GM12875 (cell line): ENCODE measurements around the gene VAMP2.

Source experiments
- H3K4me3 ChIP-seq: one replicate; pipeline ENCODE4 v1.5.1; 2011; ENCODE audit warnings: low read depth, low read length, control low read depth
- TF ChIP-seq, protein P1 (sequence below): IDR thresholded peaks from 2 replicates; pipeline ENCODE4 v1.5.1; 2011; ENCODE audit warnings: low read depth, mild to moderate bottlenecking, control low read depth, inconsistent platforms, low read length, moderate library complexity, borderline replicate concordance; ENCODE audit not compliant: insufficient read depth

The VAMP2 gene

GRCh38 chr17:8140065-8141029 lies 22.4 kb downstream of the VAMP2 start:
- TF ChIP-seq, protein P1, sequence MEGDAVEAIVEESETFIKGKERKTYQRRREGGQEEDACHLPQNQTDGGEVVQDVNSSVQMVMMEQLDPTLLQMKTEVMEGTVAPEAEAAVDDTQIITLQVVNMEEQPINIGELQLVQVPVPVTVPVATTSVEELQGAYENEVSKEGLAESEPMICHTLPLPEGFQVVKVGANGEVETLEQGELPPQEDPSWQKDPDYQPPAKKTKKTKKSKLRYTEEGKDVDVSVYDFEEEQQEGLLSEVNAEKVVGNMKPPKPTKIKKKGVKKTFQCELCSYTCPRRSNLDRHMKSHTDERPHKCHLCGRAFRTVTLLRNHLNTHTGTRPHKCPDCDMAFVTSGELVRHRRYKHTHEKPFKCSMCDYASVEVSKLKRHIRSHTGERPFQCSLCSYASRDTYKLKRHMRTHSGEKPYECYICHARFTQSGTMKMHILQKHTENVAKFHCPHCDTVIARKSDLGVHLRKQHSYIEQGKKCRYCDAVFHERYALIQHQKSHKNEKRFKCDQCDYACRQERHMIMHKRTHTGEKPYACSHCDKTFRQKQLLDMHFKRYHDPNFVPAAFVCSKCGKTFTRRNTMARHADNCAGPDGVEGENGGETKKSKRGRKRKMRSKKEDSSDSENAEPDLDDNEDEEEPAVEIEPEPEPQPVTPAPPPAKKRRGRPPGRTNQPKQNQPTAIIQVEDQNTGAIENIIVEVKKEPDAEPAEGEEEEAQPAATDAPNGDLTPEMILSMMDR = no peak
- H3K4me3 ChIP-seq = no peak overlapping the region

- H3K4me3 ChIP-seq = peak overlapping the region; percentile 50
- TF ChIP-seq, protein P1 = peak; percentile 81
Observed at GRCh38 chr17:8138672-8139371, 23.9 kb downstream of the VAMP2 start.

GRCh38 chr17:8138374-8138671 lies 24.4 kb downstream of the VAMP2 start:
- peak overlapping the region; percentile 18 for H3K4me3 ChIP-seq
- TF ChIP-seq, protein P1 = no peak

DNA sequence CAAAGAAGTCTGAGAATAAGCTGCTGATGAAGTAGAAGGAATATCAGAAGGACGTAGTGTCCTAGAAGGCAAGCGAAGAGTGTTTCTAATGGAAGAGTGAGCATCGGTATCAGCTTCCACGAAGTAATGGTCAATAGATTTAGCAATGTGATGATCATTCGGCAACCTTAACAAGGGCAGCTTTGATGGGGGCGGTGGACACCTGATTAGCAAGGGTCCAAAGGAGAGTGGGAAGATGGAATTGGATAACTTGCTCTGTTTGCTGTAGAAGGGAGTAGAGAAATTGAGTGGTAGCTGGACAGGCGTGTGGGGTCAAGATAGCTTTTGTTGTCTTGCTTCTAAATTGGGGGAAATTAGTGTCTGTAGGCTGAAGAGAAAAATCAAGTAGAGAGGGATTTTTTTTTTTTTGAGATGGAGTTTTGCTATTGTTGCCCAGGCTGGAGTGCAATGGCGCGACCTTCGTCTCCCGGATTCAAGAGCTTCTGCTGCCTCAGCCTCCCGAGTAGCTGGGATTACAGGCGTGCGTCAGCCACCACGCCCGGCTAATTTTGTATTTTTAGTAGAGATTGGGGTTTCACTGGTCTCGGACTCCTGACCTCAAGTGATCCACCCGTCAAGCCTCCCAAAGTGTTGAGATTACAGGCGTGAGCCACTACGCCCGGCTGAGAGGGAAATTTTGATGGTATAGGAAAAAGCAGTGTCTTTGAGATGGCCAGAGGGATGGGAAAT lies 24.9 kb downstream of the VAMP2 start:
- peak overlapping the region; percentile 18 for H3K4me3 ChIP-seq
- TF ChIP-seq, protein P1 = no peak

- TF ChIP-seq, protein P1 = no peak
Observed at GRCh38 chr17:8133941-8134340, 28.8 kb downstream of the VAMP2 start.

DNA sequence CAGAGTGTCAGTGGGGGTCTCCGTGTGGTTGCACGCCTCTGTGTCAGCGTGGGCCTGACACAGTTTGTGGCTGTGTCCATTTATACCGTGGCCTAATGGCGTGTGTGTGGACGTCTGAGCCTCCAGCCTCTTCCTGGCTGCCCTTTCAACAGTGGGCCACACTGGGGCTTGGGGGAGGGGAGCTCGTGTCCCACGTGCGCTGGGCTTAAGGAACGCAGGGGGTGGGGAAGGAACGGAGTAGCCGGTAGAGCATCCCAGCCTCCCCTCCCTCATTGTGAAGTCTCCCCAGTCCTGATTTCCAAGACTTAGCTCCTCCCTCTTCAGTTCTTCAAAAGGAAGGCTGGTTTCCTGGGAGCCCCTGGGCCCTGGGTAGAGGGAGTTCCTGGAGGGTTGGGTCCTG lies 29.3 kb downstream of the VAMP2 start:
- TF ChIP-seq, protein P1 = no peak
- H3K4me3 ChIP-seq = no peak overlapping the region

More at GRCh38 chr17:8133941-8134340, 28.8 kb downstream of the VAMP2 start:
- H3K4me3 ChIP-seq = no peak overlapping the region
